PC-3 (cell line): ENCODE data around the gene RPL36. TPM values are rescaled to one million over a fixed set of nuclear protein-coding genes. Genes with fewer than 3 reads are reported as not detected.
"Not testable (repeated sequence)": the region's sequence is repeated elsewhere in the genome, so short reads cannot be mapped to it uniquely, and the experiment has no call there.

ENCODE experiments used
- ATAC-seq: fragments of 200-7000 bp; cut with Tn5 transposase; 2 replicates; pipeline ENCODE4 v1.9.1; 2020; ENCODE audit warnings: mild to moderate bottlenecking, moderate library complexity
- BruUV-seq: library from RNA; stranded (reverse); fragments of 400-500 nt; replicated peaks from 2 replicates; lab custom pipeline; 2021; lab: Mats Ljungman, UMichigan
- CTCF ChIA-PET: fragments of 300-600 bp; sonication (Branson Sonifier 250); formaldehyde crosslinking; loops from one replicate; lab custom pipeline; 2022; ENCODE audit warnings: antibody characterized with exemption; lab: Charles Lee
- POLR2A ChIA-PET: fragments of 300-600 bp; sonication (Branson Sonifier 250); formaldehyde crosslinking; loops from one replicate; lab custom pipeline; 2022; ENCODE audit warnings: antibody characterized with exemption; ENCODE audit not compliant: unreplicated experiment; lab: Charles Lee
- DNase-seq: peaks from one replicate; pipeline ENCODE4 v3.0.0-alpha.2; 2015
- H2AFZ ChIP-seq: fragments of 300-600 bp; sonication (generic); 2 replicates; pipeline ENCODE4 v1.6.0; 2016; ENCODE audit warnings: antibody characterized with exemption, low read length
- H3F3A ChIP-seq: fragments of 300-600 bp; sonication (generic); one replicate; pipeline ENCODE4 v1.6.0; 2017; ENCODE audit warnings: antibody characterized with exemption, low read length, control low read depth, mild to moderate bottlenecking; ENCODE audit not compliant: unreplicated experiment
- H3K27ac ChIP-seq: fragments of 300-600 bp; sonication (generic); 2 replicates; pipeline ENCODE4 v1.5.1; 2016; ENCODE audit warnings: mild to moderate bottlenecking, low read length
- H3K27me3 ChIP-seq: fragments of 300-600 bp; sonication (generic); 2 replicates; pipeline ENCODE4 v1.6.1; 2016; ENCODE audit warnings: low read length, mixed read lengths
- H3K36me3 ChIP-seq: fragments of 300-600 bp; sonication (generic); 2 replicates; pipeline ENCODE4 v1.6.1; 2016; ENCODE audit warnings: low read depth, mixed run types, low read length, mixed read lengths
- H3K4me1 ChIP-seq: fragments of 300-600 bp; sonication (generic); 2 replicates; pipeline ENCODE4 v1.5.1; 2016; ENCODE audit warnings: low read length; ENCODE audit not compliant: insufficient read depth
- H3K4me2 ChIP-seq: fragments of 300-600 bp; sonication (generic); 2 replicates; pipeline ENCODE4 v1.6.0; 2016; ENCODE audit warnings: low read length
- H3K4me3 ChIP-seq: fragments of 300-600 bp; sonication (generic); 2 replicates; pipeline ENCODE4 v1.5.1; 2016; ENCODE audit warnings: mild to moderate bottlenecking, low read length, mixed read lengths
- H3K79me2 ChIP-seq: fragments of 300-600 bp; sonication (generic); 2 replicates; pipeline ENCODE4 v1.6.1; 2017; ENCODE audit warnings: low read length, mixed read lengths
- H3K9ac ChIP-seq: fragments of 300-600 bp; sonication (generic); 2 replicates; pipeline ENCODE4 v1.6.0; 2016; ENCODE audit warnings: mild to moderate bottlenecking, low read length
- H3K9me2 ChIP-seq: fragments of 300-600 bp; sonication (generic); replicated peaks from 2 replicates; pipeline ENCODE4 v1.6.1; 2016; ENCODE audit warnings: mixed run types, low read length, mixed read lengths
- H3K9me3 ChIP-seq: fragments of 300-600 bp; sonication (generic); 2 replicates; pipeline ENCODE4 v1.6.1; 2016; ENCODE audit warnings: low read length, mixed read lengths
- H4K20me1 ChIP-seq: fragments of 300-600 bp; sonication (generic); 2 replicates; pipeline ENCODE4 v1.6.1; 2016; ENCODE audit warnings: low read length, mixed read lengths
- CTCF ChIP-seq: fragments of 300-600 bp; sonication (generic); conservative IDR thresholded peaks from 2 replicates; pipeline ENCODE4 v1.5.1; 2017; ENCODE audit warnings: antibody characterized with exemption, low read depth, mild to moderate bottlenecking, low read length
- EZH2 ChIP-seq: fragments of 300-600 bp; sonication (generic); IDR thresholded peaks from one replicate; pipeline ENCODE4 v1.6.1; 2017; ENCODE audit warnings: antibody characterized with exemption, mild to moderate bottlenecking, low read length; ENCODE audit not compliant: unreplicated experiment
- EZH2phosphoT487 ChIP-seq: fragments of 300-600 bp; sonication (generic); IDR thresholded peaks from 2 replicates; pipeline ENCODE4 v1.6.1; 2018; ENCODE audit warnings: mild to moderate bottlenecking, antibody characterized with exemption, low read length, borderline replicate concordance
- intact Hi-C: fragments of 100-400 bp; cut with micrococcal nuclease; formaldehyde crosslinking; loops from 2 replicates; pipeline ENCODE4 v1.9.0; 2023
- total RNA-seq: library from RNA; depleted of rRNA; stranded (reverse); fragments of >200 nt; gene quantifications from 2 replicates; pipeline ENCODE4 v1.2.3, GENCODE V29; 2014

The RPL36 gene
- total RNA-seq, 1 experiment from 2014 or later: 2,470 TPM

DNA sequence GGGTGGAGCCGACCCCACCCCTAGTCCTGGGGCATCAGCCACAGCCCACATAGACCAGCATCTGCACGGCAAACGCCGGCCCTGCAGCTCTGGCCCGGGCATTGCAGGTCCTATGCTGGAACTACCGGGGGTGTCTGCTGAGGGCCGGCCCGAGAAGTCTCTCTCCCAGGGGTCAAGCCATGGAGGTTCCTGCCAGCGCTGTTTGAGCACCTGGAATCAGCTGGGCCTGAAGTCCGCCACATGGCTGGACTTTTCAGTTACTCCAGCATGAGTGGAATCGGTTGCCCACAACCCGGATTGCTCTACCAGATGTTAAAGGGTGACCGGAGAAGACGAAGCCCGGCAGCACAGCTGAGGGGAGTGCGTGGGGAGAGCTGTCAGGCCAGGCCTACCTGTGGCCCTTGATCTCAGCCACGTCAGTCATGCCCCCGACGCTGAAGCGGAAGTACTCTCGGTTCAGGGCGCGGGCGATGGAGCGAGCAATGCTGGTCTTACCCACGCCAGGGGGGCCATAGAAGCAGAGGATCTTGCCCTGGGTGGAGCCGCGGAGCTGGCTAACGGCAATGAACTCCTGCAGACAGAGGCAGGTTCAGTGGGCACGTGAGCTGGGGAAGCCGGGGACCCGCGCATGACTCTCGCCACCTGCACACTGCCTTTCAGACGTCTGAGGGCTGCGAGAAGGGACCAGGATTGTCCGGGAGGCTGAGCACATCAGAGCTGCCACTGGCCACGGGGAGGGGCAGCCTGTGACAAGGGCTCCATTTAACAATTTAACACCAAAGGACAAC is 8.7 kb downstream of the RPL36 start:
- H3K79me2 ChIP-seq: peaks cover 15% of the 10 kb centered on the region
- H3K27me3 ChIP-seq: no peaks in the 10 kb centered on the region
- H3K9me3 ChIP-seq: no peaks in the 10 kb centered on the region
- TF ChIP-seq EZH2: no peak
- TF ChIP-seq CTCF: no peak
- TF ChIP-seq EZH2phosphoT487: no peak
- no peak overlapping the region for H3K4me2 ChIP-seq
- H3K36me3 ChIP-seq: peaks cover 51% of the 10 kb centered on the region
- intact Hi-C loops: no loop called here
- no peak overlapping the region for H2AFZ ChIP-seq
- no TSS peak for BruUV-seq
- CTCF ChIA-PET: no interaction called here
- no peaks in the 10 kb centered on the region for H3F3A ChIP-seq
- ATAC-seq: no peak
- H3K4me1 ChIP-seq: 0 out of 2 replicates have a peak, but pooled peaks cover 6% of the 10 kb centered on the region
- H3K27ac ChIP-seq: no peak overlapping the region
- no peak overlapping the region for H3K9ac ChIP-seq
- no peak for DNase-seq
- H4K20me1 ChIP-seq: peaks cover 25% of the 10 kb centered on the region; the same call in 1 of the 2 replicates
- POLR2A ChIA-PET: no interaction called here
- H3K9me2 ChIP-seq: no peaks in the 10 kb centered on the region
- no peak overlapping the region for H3K4me3 ChIP-seq

DNA sequence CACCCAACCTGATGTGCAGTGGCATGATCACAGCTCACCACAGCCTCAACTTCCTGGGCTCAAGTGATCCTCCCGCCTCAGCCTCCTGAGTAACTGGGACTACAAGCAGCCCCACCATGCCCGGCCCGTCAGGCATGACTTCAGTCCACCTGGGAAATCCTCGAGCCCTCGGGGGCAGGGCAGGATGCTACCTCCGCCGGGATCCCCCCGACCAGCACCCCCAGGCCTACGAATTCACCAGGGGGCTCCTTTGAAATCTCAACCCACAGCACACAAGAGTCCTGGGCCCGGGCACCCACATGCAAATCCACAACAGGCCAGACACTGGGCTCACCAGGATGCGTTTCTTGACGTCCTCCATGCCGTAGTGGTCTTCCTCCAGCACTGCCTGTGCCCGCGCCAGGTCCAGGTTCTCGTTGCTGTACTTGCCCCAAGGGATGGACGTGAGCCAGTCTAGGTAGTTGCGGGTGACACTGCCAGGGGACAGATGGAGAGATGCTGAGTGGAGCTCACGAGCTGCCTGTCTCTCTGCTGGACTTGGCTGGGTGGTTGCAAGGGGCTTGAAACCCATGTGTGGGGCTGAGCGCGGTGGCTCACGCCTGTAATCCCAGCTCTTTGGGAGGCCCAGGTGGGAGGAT is 10.5 kb downstream of the RPL36 start:
- no peak overlapping the region for H3K4me2 ChIP-seq
- TF ChIP-seq EZH2: no peak
- no peak for TF ChIP-seq EZH2phosphoT487
- no peak for TF ChIP-seq CTCF
- H4K20me1 ChIP-seq: 0 out of 2 replicates have a peak, but pooled peaks cover 10% of the 10 kb centered on the region
- H2AFZ ChIP-seq: no peak overlapping the region
- no peaks in the 10 kb centered on the region for H3K79me2 ChIP-seq
- H3K36me3 ChIP-seq: peaks cover 46% of the 10 kb centered on the region
- no peak overlapping the region for H3K27ac ChIP-seq
- 0 out of 2 replicates have a peak, but pooled peaks cover 6% of the 10 kb centered on the region for H3K4me1 ChIP-seq
- DNase-seq: no peak
- no TSS peak for BruUV-seq
- no peak overlapping the region for H3K4me3 ChIP-seq
- ChIA-PET POLR2A (interaction anchor here (0.5 kb wide), 1 partner anchor 41 kb away, joined by 13 read pairs; no protein-coding TSS in a partner anchor), CTCF (no interaction called here)
- no peaks in the 10 kb centered on the region for H3K9me3 ChIP-seq
- no peak overlapping the region for H3K9ac ChIP-seq
- intact Hi-C loops: no loop called here
- ATAC-seq: no peak
- no peaks in the 10 kb centered on the region for H3F3A ChIP-seq
- no peaks in the 10 kb centered on the region for H3K9me2 ChIP-seq
- H3K27me3 ChIP-seq: no peaks in the 10 kb centered on the region

DNA sequence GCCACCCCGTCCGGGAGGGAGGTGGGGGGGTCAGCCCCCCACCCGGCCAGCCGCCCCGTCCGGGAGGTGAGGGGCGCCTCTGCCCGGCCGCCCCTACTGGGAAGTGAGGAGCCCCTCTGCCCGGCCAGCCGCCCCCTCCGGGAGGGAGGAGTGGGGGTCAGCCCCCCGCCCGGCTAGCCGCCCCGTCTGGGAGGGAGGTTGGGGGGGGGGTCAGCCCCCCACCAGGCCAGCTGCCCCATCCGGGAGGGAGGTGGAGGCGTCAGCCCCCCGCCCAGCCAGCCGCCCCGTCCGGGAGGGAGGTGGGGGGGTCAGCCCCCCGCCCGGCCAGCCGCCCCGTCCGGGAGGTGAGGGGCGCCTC is 11.9 kb downstream of the RPL36 start:
- H4K20me1 ChIP-seq, BruUV-seq, ATAC-seq, H3K4me3 ChIP-seq, H3K79me2 ChIP-seq, H3K9me2 ChIP-seq, CTCF ChIA-PET, H3K4me1 ChIP-seq, H2AFZ ChIP-seq, H3K9ac ChIP-seq, H3F3A ChIP-seq, intact Hi-C loops, H3K4me2 ChIP-seq, H3K27me3 ChIP-seq, H3K9me3 ChIP-seq, POLR2A ChIA-PET, DNase-seq, H3K27ac ChIP-seq: not testable (repeated sequence)
- peaks cover 53% of the 10 kb centered on the region for H3K36me3 ChIP-seq
